D721Med (cell line): Measurements from ENCODE around the gene ATP1A2.

Experiments
- DNase-seq: peaks from one replicate; pipeline ENCODE4 v3.0.0; 2011; ENCODE audit warnings: low spot score; ENCODE audit not compliant: insufficient read length
- FAIRE-seq: peaks from 2 replicates; lab custom pipeline; 2011; peaks lifted over from hg19 to GRCh38; lab: Jason Lieb, UNC
- CTCF ChIP-seq: IDR thresholded peaks from 2 replicates; pipeline ENCODE4 v1.5.1; 2012; ENCODE audit warnings: mild to moderate bottlenecking, control low read depth; ENCODE audit not compliant: insufficient read depth; ENCODE audit errors: missing control alignments

ATP1A2 gene

GRCh38 chr1:160115545-160116282 lies at the start of gene ATP1A2:
Gene ATP1A2, plus strand, starts transcription at chr1:160115759. Its CDS starts 103 bp downstream, at chr1:160115862.
- FAIRE-seq (no peak), DNase-seq (no peak)
- TF ChIP-seq CTCF, result no peak

GRCh38 chr1:160066829-160067745 lies 48.5 kb upstream of the ATP1A2 start:
- no peak for TF ChIP-seq CTCF
- no peak for FAIRE-seq
- no peak for DNase-seq

GRCh38 chr1:160068225-160068624 lies 47.3 kb upstream of the ATP1A2 start:
- no peak for TF ChIP-seq CTCF
- DNase-seq (no peak), FAIRE-seq (no peak)

GRCh38 chr1:160069460-160070231 lies 45.9 kb upstream of the ATP1A2 start, which contains the start of gene KCNJ10:
Gene KCNJ10, minus strand, starts transcription at chr1:160070160. Its CDS starts 27,628 bp downstream, at chr1:160042532.
- DNase-seq, result no peak
- no peak for TF ChIP-seq CTCF
- FAIRE-seq, result no peak

DNA sequence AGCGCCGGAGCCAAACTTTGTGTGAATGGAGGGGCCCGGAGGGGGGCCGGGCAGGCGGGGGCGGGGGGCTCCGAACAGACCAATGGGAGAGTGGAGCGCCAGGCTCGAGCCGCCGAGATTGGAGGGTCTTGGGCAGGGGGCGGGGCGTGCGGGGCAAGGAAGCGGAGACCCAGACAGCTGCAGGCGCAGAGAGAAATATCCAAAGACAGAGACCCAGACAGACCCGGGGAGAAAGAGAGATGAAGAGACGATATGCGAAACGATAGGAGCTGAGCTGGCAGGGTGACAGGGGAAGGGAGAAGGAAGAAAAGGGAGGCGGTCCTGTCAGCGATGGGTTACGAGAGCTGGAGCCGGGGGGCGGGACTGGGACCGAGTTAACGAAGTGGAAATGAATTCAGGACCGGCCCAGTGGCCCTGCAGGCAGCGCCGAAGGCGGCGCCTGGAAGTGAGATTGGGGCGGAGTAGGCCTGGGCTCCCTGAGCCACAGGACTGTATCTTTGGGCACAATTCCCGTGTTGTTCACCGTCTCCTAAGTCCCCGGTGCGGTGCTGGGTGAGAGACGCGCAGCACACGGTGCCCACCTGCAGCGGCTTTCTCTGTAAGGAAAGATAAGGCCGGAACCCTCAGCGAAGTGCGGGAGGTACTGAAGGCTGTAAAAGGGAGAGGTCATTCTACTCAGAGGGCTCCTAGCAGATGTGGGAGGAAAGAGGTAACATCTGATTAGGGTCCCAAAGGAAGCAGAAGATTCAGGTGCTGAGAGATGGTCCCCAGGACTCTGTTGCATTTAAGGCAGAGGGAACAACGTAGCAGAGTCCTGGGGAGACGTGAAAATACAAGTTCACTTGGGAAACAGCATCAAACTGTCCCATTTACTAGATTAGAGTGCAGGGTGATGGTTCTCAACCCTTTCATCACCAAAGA lies 45.1 kb upstream of the ATP1A2 start:
- no peak for TF ChIP-seq CTCF
- FAIRE-seq (no peak), DNase-seq (peak; percentile 79)

DNA sequence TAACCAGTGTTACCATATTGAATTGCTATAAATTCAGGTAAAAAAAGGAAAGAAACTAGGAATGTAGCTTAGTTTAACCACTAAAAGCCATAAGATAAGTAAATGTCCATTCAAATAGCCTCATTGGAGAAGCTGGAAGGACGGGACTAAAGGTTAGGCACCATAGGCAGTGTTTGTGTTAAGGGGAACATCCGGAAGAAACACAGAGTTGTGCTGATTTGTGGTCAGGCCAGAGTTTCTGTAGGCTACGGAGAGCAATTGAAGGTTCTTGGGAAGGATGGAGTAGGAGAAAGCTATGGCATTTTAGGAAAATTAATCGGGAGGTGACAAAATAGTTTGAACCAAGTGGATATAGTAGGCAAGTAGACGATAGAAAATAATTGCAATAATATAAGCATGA lies 44.3 kb upstream of the ATP1A2 start:
- no peak for TF ChIP-seq CTCF
- no peak for DNase-seq
- no peak for FAIRE-seq
